OCI-LY7 (cell line): ENCODE results near the gene MPZL3.

Experiments
- EZH2phosphoT487 ChIP-seq: fragments of 200-600 bp; sonication (generic); IDR thresholded peaks from 2 replicates; pipeline ENCODE4 v1.6.1; 2018; ENCODE audit warnings: low read depth, borderline replicate concordance, mild to moderate bottlenecking, mixed run types, antibody characterized with exemption, low read length, moderate library complexity, mixed read lengths
- TF ChIP-seq, protein P1 (sequence below): fragments of 200-600 bp; sonication (generic); conservative IDR thresholded peaks from 2 replicates; pipeline ENCODE4 v1.5.1; 2014; ENCODE audit warnings: mild to moderate bottlenecking, antibody characterized with exemption, low read length, moderate library complexity, mixed read lengths

DNA sequence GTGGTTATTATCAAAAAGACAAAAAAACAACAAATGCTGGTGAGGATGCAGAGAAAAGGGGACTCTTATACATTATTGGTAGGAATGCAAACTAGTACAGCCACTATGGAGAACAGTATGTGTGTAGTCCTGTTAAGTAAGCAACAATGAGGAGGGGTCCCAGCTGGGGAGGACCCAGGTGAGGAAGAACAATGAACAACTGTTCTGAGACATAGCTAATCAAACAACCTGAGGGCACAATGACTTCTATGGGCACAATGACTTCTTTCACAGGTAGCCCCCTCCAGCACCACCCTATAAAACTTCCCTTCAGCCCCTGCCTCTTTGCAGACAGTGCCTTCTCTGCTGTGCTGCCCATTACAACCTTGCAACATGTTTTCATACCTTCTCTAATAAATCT, 32.9 kb downstream of the MPZL3 start:
- no peak for TF ChIP-seq EZH2phosphoT487
- TF ChIP-seq, protein P1, sequence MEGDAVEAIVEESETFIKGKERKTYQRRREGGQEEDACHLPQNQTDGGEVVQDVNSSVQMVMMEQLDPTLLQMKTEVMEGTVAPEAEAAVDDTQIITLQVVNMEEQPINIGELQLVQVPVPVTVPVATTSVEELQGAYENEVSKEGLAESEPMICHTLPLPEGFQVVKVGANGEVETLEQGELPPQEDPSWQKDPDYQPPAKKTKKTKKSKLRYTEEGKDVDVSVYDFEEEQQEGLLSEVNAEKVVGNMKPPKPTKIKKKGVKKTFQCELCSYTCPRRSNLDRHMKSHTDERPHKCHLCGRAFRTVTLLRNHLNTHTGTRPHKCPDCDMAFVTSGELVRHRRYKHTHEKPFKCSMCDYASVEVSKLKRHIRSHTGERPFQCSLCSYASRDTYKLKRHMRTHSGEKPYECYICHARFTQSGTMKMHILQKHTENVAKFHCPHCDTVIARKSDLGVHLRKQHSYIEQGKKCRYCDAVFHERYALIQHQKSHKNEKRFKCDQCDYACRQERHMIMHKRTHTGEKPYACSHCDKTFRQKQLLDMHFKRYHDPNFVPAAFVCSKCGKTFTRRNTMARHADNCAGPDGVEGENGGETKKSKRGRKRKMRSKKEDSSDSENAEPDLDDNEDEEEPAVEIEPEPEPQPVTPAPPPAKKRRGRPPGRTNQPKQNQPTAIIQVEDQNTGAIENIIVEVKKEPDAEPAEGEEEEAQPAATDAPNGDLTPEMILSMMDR = no peak
